Nephron progenitor cell (in vitro differentiated cells): Measurements from ENCODE around the gene BICC1.
"Not testable (repeated sequence)": the region's sequence is repeated elsewhere in the genome, so short reads cannot be mapped to it uniquely, and the experiment has no call there.

ENCODE experiments used
- DNase-seq: peaks from one replicate; pipeline ENCODE4 v3.0.0; 2021
- H3K27ac Mint-ChIP-seq: 2 replicates; pipeline ENCODE4 v1.8.0; 2021; ENCODE audit warnings: mild to moderate bottlenecking, moderate library complexity, mixed read lengths
- H3K27me3 Mint-ChIP-seq: 2 replicates; pipeline ENCODE4 v1.8.0; 2021; ENCODE audit warnings: mild to moderate bottlenecking, low read depth, mixed read lengths; ENCODE audit not compliant: poor library complexity
- H3K36me3 Mint-ChIP-seq: 2 replicates; pipeline ENCODE4 v1.8.0; 2021; ENCODE audit warnings: low read depth, mixed read lengths
- H3K4me1 Mint-ChIP-seq: 2 replicates; pipeline ENCODE4 v1.8.0; 2021; ENCODE audit warnings: mixed read lengths
- H3K4me3 Mint-ChIP-seq: 2 replicates; pipeline ENCODE4 v1.8.0; 2021; ENCODE audit warnings: mild to moderate bottlenecking, moderate library complexity, mixed read lengths
- H3K9me3 Mint-ChIP-seq: 2 replicates; pipeline ENCODE4 v1.8.0; 2021; ENCODE audit warnings: mild to moderate bottlenecking, moderate library complexity, mixed read lengths
- TF ChIP-seq, protein P1 (sequence below): fragments of 200-600 bp; sonication (generic); IDR thresholded peaks from 2 replicates; pipeline ENCODE4 v1.5.0; 2021; ENCODE audit warnings: antibody characterized with exemption

The BICC1 gene

DNA sequence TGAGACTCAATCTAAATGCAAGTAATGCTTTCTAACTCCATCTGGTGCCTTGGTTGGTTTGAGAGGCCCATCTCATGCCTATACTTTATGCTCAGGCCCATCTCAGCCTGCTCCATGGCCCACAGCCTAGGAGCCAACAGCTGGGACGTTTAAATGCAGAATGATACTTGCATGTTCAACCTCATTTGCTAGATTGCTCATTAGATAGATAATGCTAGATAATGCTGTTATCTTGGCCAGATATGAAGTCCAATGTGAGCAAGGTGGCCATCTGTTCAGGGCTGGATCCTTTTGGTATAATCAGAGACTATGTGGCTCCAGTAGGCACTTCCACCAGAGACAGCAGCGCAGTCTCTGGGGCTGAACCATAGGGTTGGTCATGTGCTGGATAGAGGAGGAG, 342.1 kb downstream of the BICC1 start:
- no peak overlapping the region for H3K4me3 Mint-ChIP-seq
- H3K27ac Mint-ChIP-seq = no peak overlapping the region
- peaks cover 6% of the 10 kb centered on the region for H3K27me3 Mint-ChIP-seq
- H3K36me3 Mint-ChIP-seq = peaks cover 7% of the 10 kb centered on the region
- no peak for DNase-seq
- peaks cover 16% of the 10 kb centered on the region for H3K9me3 Mint-ChIP-seq
- H3K4me1 Mint-ChIP-seq = peaks cover 10% of the 10 kb centered on the region
- TF ChIP-seq, protein P1, sequence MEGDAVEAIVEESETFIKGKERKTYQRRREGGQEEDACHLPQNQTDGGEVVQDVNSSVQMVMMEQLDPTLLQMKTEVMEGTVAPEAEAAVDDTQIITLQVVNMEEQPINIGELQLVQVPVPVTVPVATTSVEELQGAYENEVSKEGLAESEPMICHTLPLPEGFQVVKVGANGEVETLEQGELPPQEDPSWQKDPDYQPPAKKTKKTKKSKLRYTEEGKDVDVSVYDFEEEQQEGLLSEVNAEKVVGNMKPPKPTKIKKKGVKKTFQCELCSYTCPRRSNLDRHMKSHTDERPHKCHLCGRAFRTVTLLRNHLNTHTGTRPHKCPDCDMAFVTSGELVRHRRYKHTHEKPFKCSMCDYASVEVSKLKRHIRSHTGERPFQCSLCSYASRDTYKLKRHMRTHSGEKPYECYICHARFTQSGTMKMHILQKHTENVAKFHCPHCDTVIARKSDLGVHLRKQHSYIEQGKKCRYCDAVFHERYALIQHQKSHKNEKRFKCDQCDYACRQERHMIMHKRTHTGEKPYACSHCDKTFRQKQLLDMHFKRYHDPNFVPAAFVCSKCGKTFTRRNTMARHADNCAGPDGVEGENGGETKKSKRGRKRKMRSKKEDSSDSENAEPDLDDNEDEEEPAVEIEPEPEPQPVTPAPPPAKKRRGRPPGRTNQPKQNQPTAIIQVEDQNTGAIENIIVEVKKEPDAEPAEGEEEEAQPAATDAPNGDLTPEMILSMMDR = no peak

DNA sequence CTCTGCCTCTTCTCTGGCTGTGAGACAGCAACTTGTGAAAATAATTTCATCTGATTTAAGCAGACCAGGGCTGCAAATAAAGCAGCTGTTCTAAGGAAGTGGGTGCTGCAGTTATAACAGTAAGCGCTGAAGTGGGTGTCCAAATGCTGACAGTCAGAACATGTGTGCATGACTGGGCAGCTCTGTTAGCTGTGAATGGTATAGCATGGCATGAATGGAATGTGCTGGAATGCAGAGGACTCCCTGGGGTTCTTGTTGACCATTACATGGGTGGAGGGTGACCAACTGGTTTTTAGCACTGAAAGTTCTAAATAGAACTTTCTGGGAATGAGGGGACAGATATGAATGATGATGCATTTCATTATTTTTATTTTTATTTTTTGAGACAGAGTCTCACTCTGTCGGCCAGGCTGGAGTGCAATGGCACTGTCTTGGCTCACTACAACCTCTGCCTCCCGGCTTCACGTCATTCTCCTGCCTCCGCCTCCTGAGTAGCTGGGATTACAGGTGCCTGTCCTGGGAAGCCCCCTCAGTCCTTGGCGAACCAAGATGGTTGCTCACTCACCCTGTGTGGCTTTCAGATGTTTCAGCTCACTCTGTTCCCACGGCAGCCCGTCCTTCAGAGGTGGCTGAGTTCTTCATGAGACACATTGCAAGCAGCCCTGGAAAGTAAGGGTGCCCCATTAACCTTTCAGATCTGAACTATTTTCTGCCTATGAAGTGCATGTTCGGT, 344.0 kb downstream of the BICC1 start:
- peaks cover 12% of the 10 kb centered on the region for H3K4me1 Mint-ChIP-seq
- H3K36me3 Mint-ChIP-seq = peaks cover 7% of the 10 kb centered on the region
- no peak for DNase-seq
- no peak overlapping the region for H3K27ac Mint-ChIP-seq
- peaks cover 19% of the 10 kb centered on the region for H3K9me3 Mint-ChIP-seq
- TF ChIP-seq, protein P1 = no peak
- no peak overlapping the region for H3K4me3 Mint-ChIP-seq
- H3K27me3 Mint-ChIP-seq = peaks cover 3% of the 10 kb centered on the region

DNA sequence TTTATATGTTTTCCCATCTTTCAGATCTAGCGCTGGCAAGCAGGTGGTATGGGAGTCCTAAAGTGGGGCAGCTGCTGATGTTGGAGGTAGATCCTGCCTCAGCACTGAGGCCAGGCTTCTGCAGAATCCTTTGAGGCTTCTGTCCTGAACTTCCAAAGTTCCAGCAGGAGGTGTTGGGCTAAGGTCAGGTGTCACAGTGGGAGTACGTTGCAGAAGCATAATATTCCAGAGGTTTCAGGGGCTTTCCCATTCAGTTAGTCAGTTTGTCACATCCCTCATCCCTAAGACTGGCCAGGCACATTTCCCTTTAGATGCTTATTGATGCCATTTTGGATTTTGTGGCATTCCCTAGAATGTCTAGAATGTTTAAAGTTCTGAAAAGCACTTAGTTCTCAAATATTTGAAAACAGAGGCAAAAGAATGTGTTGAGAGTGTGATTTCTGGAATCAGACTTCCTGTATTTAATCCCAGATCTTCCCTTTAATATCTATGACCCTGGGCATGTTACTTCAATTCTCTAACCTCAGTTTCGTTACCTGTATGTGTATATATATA, 344.7 kb downstream of the BICC1 start:
- H3K27ac Mint-ChIP-seq = no peak overlapping the region
- peaks cover 3% of the 10 kb centered on the region for H3K27me3 Mint-ChIP-seq
- TF ChIP-seq, protein P1 = no peak
- no peak overlapping the region for H3K4me3 Mint-ChIP-seq
- no peak for DNase-seq
- H3K4me1 Mint-ChIP-seq = peaks cover 16% of the 10 kb centered on the region
- H3K36me3 Mint-ChIP-seq = peaks cover 7% of the 10 kb centered on the region
- peaks cover 19% of the 10 kb centered on the region for H3K9me3 Mint-ChIP-seq

DNA sequence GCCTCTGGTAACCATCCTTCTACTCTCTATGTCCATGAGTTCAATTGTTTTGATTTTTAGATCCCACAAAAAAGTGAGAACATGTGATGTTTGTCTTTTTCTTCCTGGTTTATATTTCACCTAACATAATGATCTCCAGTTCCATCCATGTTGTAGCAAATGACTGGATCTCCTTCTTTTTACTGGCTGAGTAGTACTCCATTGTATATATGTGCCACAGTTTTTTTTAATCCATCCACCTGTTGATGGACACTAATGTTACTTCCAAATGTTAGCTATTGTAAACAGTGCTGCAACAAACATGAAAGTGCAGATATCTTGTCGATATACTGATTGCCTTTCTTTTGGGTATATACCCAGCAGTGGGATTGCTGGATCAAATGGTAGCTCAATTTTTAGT, 345.5 kb downstream of the BICC1 start:
- H3K36me3 Mint-ChIP-seq, H3K27me3 Mint-ChIP-seq, H3K4me3 Mint-ChIP-seq, DNase-seq, H3K27ac Mint-ChIP-seq: not testable (repeated sequence)
- Mint-ChIP-seq H3K4me1 (peaks cover 16% of the 10 kb centered on the region), H3K9me3 (peaks cover 19% of the 10 kb centered on the region)

DNA sequence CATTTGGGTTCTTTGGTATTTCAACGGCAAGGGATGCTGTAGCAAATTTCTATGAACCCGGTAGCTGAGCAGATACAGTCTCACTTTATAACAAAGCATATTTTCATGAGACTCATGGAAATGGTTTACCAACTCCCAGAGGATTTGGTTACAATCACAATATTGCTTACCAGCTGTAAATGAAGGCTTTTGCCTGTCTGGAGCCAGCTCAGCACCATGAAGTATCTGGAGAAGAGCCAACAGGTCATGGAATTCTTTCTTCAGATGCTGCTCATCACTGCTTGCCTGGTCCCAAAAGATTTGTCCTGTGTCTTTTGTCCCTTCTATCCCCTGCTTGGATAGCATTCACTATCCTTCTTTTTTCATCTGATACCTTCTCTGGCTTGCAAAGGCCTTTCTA, 346.9 kb downstream of the BICC1 start:
- TF ChIP-seq, protein P1 = no peak
- peaks cover 16% of the 10 kb centered on the region for H3K4me1 Mint-ChIP-seq
- no peak for DNase-seq

DNA sequence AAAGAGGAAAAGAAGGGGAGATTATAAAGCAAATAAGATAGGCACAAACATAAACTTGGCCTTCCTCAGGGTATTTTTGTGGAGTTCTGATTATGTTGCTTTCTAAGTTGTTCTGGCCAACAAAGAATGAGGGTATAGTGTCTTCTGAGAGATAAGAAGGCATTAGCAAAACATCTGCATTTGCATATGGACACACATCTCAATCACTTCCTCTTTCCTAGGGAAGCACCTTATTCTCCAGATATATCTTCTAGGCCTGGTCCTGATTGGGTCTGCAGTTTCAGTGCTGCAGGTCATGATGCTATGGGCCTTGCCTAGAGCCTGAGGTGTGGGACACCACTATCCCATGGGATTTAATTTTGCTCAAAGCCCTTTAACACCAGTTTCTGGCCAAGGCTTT, 355.0 kb downstream of the BICC1 start:
- no peak for DNase-seq
- no peak overlapping the region for H3K27ac Mint-ChIP-seq
- H3K4me3 Mint-ChIP-seq = no peak overlapping the region
- TF ChIP-seq, protein P1 = no peak
- H3K27me3 Mint-ChIP-seq = peaks cover 3% of the 10 kb centered on the region
- peaks cover 5% of the 10 kb centered on the region for H3K4me1 Mint-ChIP-seq
- peaks cover 5% of the 10 kb centered on the region for H3K9me3 Mint-ChIP-seq
- no peaks in the 10 kb centered on the region for H3K36me3 Mint-ChIP-seq

More for the DNA sequence above, 346.9 kb downstream of the BICC1 start:
- Mint-ChIP-seq H3K36me3 (peaks cover 7% of the 10 kb centered on the region), H3K9me3 (peaks cover 19% of the 10 kb centered on the region), H3K4me3 (no peak overlapping the region), H3K27me3 (no peaks in the 10 kb centered on the region), H3K27ac (no peak overlapping the region)
